NT2/D1 (cell line): ENCODE results near the gene ARHGEF16.
A peak's percentile ranks its signal among the peaks of the same experiment; 100 is the strongest.

ENCODE experiments used
- DNase-seq: peaks from one replicate; pipeline ENCODE4 v3.0.0-alpha.2; 2011; ENCODE audit warnings: low read depth, low spot score
- H3K27me3 ChIP-seq: 2 replicates; pipeline ENCODE4 v1.6.0; 2011; ENCODE audit warnings: mild to moderate bottlenecking; ENCODE audit not compliant: insufficient read length, insufficient read depth
- H3K36me3 ChIP-seq: 2 replicates; pipeline ENCODE4 v1.6.1; 2011; ENCODE audit warnings: mild to moderate bottlenecking, low read length, mixed read lengths; ENCODE audit not compliant: insufficient read depth, insufficient read length
- H3K4me1 ChIP-seq: 2 replicates; pipeline ENCODE4 v1.5.1; 2011; ENCODE audit not compliant: insufficient read depth, insufficient read length
- H3K4me3 ChIP-seq: 2 replicates; pipeline ENCODE4 v1.5.1; 2011; ENCODE audit warnings: low read depth; ENCODE audit not compliant: insufficient read length
- H3K9ac ChIP-seq: 2 replicates; pipeline ENCODE4 v1.6.0; 2011; ENCODE audit warnings: low read depth; ENCODE audit not compliant: insufficient read length
- H3K9me3 ChIP-seq: 2 replicates; pipeline ENCODE4 v1.5.1; 2011; ENCODE audit warnings: mild to moderate bottlenecking, low read length; ENCODE audit not compliant: insufficient read depth
- SUZ12 ChIP-seq: IDR thresholded peaks from 2 replicates; pipeline ENCODE4 v1.6.1; 2011; ENCODE audit not compliant: insufficient read length, insufficient read depth; ENCODE audit errors: extremely low read depth
- YY1 ChIP-seq: IDR thresholded peaks from 2 replicates; pipeline ENCODE4 v1.6.1; 2011; ENCODE audit not compliant: insufficient read length, insufficient read depth
- ZNF274 ChIP-seq: IDR thresholded peaks from 2 replicates; pipeline ENCODE4 v1.6.1; 2011; ENCODE audit warnings: mild to moderate bottlenecking, low read depth, low read length

ARHGEF16 gene

GRCh38 chr1:3471356-3472087, 17.1 kb downstream of the ARHGEF16 start:
- no peak overlapping the region for H3K4me3 ChIP-seq
- peaks cover 12% of the 10 kb centered on the region for H3K36me3 ChIP-seq
- H3K4me1 ChIP-seq: peaks cover 20% of the 10 kb centered on the region
- peak; percentile 80 for DNase-seq
- H3K9me3 ChIP-seq: no peaks in the 10 kb centered on the region
- TF ChIP-seq ZNF274: no peak
- H3K9ac ChIP-seq: peak overlapping the region; percentile 70
- H3K27me3 ChIP-seq: no peaks in the 10 kb centered on the region

DNA sequence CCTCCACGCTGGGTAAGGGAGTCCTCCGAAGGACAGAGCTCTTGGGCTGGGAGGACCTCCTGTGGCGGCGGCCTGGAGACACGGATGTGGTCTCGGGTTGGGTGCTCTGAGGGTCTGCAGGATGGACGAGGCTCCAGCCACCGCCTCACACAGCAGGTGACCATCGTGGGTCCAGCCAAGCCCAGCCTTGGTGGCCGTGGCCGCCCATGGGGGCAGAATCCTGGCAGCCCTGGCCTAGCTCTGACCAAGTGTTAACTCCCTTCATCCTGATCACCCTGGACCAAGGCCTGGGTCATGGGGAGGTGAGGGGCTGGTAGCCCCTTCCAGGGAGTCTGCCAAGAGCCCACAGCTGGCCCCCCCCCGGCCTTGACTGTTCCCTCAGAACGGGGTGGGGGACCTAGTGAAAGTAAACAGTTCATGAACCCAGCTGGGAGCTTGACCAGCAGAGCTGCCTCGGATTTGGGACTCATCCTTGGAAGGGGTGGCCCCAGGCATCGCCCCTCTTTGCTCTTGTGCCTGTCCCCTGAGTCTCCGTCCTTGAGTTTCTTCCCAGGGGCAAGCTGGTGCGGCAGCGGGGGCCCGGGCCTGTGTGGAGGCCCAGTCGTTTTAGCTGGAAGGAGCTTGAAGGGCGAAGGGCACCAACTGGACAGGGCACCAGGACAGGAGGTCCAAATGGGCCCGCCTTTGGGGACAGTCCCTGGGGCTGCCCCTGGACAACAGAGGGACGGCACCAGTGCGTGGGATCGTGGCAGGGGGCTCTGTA, 17.8 kb downstream of the ARHGEF16 start:
- H3K4me3 ChIP-seq: no peak overlapping the region
- TF ChIP-seq SUZ12: no peak
- no peak for TF ChIP-seq YY1
- TF ChIP-seq ZNF274: no peak
- H3K4me1 ChIP-seq: peaks cover 20% of the 10 kb centered on the region
- no peak for DNase-seq
- H3K9ac ChIP-seq: peak overlapping the region; percentile 70
- no peaks in the 10 kb centered on the region for H3K27me3 ChIP-seq
- no peaks in the 10 kb centered on the region for H3K9me3 ChIP-seq
- H3K36me3 ChIP-seq: peaks cover 12% of the 10 kb centered on the region

DNA sequence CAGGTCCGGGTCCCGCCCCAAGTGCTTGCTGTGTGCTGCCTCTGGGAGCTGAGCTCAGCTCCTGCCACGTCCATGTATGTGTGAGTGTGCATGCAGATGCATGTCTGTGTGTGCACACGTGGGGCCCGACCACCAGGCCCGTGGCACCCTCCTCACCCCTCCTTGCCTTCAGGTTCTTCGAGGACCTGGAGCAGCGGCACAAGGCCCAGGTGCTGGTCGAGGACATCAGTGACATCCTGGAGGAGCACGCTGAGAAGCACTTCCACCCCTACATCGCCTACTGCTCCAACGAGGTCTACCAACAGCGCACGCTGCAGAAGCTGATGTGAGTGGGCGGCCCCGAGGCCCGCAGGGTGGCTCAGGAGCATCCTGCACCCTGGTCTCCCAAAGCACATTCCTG, 18.4 kb downstream of the ARHGEF16 start:
- Histone ChIP-seq H3K4me1 (peaks cover 20% of the 10 kb centered on the region), H3K9me3 (no peaks in the 10 kb centered on the region), H3K4me3 (no peak overlapping the region), H3K9ac (no peak overlapping the region), H3K36me3 (peaks cover 12% of the 10 kb centered on the region), H3K27me3 (no peaks in the 10 kb centered on the region)
- no peak for TF ChIP-seq YY1
- TF ChIP-seq ZNF274: no peak
- no peak for TF ChIP-seq SUZ12
- no peak for DNase-seq

DNA sequence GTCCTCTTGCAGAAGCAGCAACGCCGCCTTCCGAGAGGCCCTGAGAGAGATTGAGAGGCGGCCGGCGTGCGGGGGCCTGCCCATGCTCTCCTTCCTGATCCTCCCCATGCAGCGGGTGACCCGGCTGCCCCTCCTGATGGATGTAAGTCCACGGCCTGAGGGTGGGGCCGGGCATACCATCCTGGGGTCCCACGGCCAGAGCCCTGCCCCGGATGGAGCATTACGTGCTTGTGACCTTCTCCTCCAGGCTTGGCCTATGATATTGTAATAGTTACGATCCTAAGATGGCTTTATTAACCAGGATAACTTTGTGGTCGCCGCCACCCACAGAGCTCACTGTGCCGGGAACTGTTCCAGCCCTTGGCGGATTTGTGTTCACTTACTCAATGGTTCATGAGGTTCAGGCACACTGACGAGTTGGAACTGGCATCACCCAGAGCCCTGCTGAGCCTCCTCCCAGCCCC, 18.9 kb downstream of the ARHGEF16 start:
- Histone ChIP-seq H3K4me1 (peaks cover 20% of the 10 kb centered on the region), H3K9me3 (no peaks in the 10 kb centered on the region), H3K36me3 (peaks cover 12% of the 10 kb centered on the region), H3K4me3 (no peak overlapping the region), H3K9ac (no peak overlapping the region), H3K27me3 (no peaks in the 10 kb centered on the region)
- no peak for DNase-seq
- no peak for TF ChIP-seq ZNF274
- no peak for TF ChIP-seq SUZ12
- no peak for TF ChIP-seq YY1

DNA sequence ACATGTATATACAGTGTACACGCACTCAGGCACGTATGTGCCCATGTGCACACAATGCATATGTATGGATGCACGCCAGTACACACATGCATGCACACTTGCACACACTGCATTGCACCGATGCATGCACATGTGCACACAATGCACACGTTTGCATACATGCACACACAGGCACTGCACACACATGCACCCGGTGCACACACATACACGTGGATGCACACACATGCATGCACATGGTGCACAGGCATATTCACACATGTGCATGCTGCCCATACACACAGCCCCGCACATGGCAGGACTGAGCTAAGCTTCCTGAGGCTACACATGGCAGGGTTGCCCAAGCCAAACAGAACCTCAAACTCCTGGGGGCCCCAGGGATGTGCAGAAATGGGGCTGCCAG, 19.6 kb downstream of the ARHGEF16 start:
- Histone ChIP-seq H3K36me3 (peaks cover 12% of the 10 kb centered on the region), H3K9ac (no peak overlapping the region), H3K27me3 (no peaks in the 10 kb centered on the region), H3K4me1 (peaks cover 20% of the 10 kb centered on the region), H3K9me3 (no peaks in the 10 kb centered on the region), H3K4me3 (no peak overlapping the region)
- TF ChIP-seq YY1 (no peak), SUZ12 (no peak), ZNF274 (no peak)
- no peak for DNase-seq

GRCh38 chr1:3474421-3474820, 20.0 kb downstream of the ARHGEF16 start:
- Histone ChIP-seq H3K27me3 (no peaks in the 10 kb centered on the region), H3K9ac (no peak overlapping the region)

DNA sequence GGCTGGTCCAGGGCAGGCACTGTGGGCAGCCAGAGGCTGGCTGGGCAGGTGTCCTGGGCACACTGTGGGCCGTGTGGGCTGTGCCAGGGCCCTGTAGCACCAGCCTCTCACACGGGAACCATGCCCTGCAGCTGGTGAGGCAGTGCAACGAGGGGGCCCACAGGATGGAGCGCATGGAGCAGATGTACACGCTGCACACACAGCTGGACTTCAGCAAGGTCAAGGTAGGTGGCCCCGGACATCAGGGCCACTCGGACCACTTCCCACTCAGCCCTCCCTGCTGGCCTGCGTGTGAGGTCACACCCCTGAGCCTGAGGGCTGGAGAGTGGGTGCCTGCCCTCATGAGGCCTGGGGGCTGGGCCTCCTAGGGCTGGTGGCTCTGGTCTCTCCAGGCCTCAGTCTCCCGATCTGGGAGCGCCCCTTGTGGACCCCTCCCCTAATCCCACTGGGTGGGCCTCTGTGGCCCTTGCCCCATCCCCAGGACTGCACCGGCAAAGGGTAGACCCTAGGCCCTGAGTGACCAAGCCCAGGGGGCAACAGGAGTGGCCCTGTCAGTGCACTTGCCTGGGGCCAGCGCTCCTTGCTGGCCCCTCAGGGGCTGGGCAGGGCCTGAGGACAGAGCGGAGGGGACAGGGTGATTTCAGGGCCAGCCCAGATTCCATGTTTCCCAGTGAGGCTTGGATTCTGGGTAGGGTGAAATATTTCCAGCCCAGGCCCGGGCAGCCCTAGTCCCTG, 21.5 kb downstream of the ARHGEF16 start:
- peaks cover 9% of the 10 kb centered on the region for H3K4me1 ChIP-seq

More at GRCh38 chr1:3474421-3474820, 20.0 kb downstream of the ARHGEF16 start:
- Histone ChIP-seq H3K9me3 (no peaks in the 10 kb centered on the region), H3K4me3 (no peak overlapping the region), H3K4me1 (peaks cover 20% of the 10 kb centered on the region), H3K36me3 (peaks cover 12% of the 10 kb centered on the region)
- TF ChIP-seq YY1 (no peak), ZNF274 (no peak), SUZ12 (no peak)
- no peak for DNase-seq

More for the DNA sequence above, 21.5 kb downstream of the ARHGEF16 start:
- Histone ChIP-seq H3K27me3 (no peaks in the 10 kb centered on the region), H3K4me3 (no peak overlapping the region), H3K36me3 (peaks cover 12% of the 10 kb centered on the region), H3K9me3 (no peaks in the 10 kb centered on the region), H3K9ac (no peak overlapping the region)
- DNase-seq: no peak
- no peak for TF ChIP-seq SUZ12
- TF ChIP-seq YY1: no peak
- no peak for TF ChIP-seq ZNF274
